Activated naive CD4-positive, alpha-beta T cell treated with anti-CD3 and anti-CD28 coated beads for 36 hours (primary cell): Measurements from ENCODE around the gene CSN3. TPM values are rescaled to one million over a fixed set of nuclear protein-coding genes. Genes with fewer than 3 reads are reported as not detected.

Experiments used
- CTCF ChIA-PET: fragments of 350-600 bp; sonication (Branson Sonifier 250); formaldehyde crosslinking; loops from one replicate; lab custom pipeline; 2021; ENCODE audit warnings: antibody characterized with exemption; lab: Charles Lee
- DNase-seq: peaks from one replicate; pipeline ENCODE4 v3.0.0-alpha.2; 2020
- H3K27ac Mint-ChIP-seq: one replicate; pipeline ENCODE4 v1.8.0; 2021; ENCODE audit warnings: mild to moderate bottlenecking, mixed read lengths
- H3K27me3 Mint-ChIP-seq: one replicate; pipeline ENCODE4 v1.8.0; 2021; ENCODE audit warnings: low read depth, mixed read lengths
- H3K36me3 Mint-ChIP-seq: one replicate; pipeline ENCODE4 v1.8.0; 2021; ENCODE audit warnings: low read depth, mixed read lengths
- H3K4me1 Mint-ChIP-seq: one replicate; pipeline ENCODE4 v1.8.0; 2021; ENCODE audit warnings: low read depth, mixed read lengths
- H3K4me3 Mint-ChIP-seq: one replicate; pipeline ENCODE4 v1.8.0; 2021; ENCODE audit warnings: mild to moderate bottlenecking, moderate library complexity, mixed read lengths
- H3K9me3 Mint-ChIP-seq: one replicate; pipeline ENCODE4 v1.8.0; 2021; ENCODE audit warnings: mixed read lengths
- intact Hi-C: fragments of 100-400 bp; cut with micrococcal nuclease; formaldehyde crosslinking; loops from one replicate; pipeline ENCODE4 v1.15.1; 2023
- total RNA-seq, 2 experiments: library from RNA; stranded (reverse); gene quantifications; one replicate each; pipeline ENCODE4 v1.2.3, GENCODE V29; 2021

The CSN3 gene
- total RNA-seq, 2 experiments from 2014 or later, result not detected

GRCh38 chr4:70239131-70239883, 3.1 kb upstream of the CSN3 start:
- Mint-ChIP-seq H3K27me3 (no peaks in the 10 kb centered on the region), H3K27ac (no peak overlapping the region), H3K4me3 (no peak overlapping the region), H3K9me3 (no peaks in the 10 kb centered on the region), H3K36me3 (no peaks in the 10 kb centered on the region), H3K4me1 (no peaks in the 10 kb centered on the region)
- intact Hi-C loops, result no loop called here
- DNase-seq, result no peak
- CTCF ChIA-PET, result interaction anchor here (0.7 kb wide), 1 partner anchor 51 kb away, joined by 3 read pairs; no protein-coding TSS in a partner anchor

DNA sequence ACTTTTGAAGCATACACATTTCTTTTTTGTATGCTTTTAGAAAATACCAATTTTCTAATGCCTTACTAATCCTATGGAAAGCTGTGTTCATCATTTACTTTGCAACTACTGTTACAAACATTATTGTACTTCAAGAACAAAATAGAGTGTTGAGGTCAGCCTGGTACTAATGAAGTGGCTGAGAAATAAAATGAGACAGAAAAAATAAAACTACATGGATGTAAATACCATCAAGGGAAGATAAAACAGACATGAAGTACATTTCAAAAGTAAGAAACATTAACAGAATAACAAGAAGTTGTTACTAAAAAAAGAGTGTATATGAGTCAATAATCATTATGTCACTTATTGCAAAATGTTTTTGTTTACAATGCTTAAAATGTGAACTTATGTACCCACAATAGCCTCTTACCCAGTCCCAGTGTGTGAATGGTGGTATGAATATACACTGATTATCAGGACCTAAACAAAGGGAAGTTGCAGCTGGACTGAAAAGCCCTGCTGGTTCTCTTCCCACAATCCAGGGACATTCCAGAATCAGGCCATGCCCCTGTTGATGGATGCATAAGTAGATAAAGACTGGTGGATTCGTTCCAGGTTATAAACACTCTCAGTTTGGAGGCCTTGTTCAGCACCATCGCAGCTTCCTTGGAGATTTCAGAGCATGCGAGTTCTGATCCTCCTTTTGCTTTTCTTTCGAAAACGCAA, 2.4 kb upstream of the CSN3 start:
- intact Hi-C loops, result no loop called here
- H3K27me3 Mint-ChIP-seq, result no peaks in the 10 kb centered on the region
- H3K4me3 Mint-ChIP-seq, result no peak overlapping the region
- H3K27ac Mint-ChIP-seq, result no peak overlapping the region
- H3K9me3 Mint-ChIP-seq, result no peaks in the 10 kb centered on the region
- DNase-seq, result no peak
- no peaks in the 10 kb centered on the region for H3K36me3 Mint-ChIP-seq
- H3K4me1 Mint-ChIP-seq, result no peaks in the 10 kb centered on the region
- CTCF ChIA-PET, result interaction anchor here (0.7 kb wide), 1 partner anchor 50 kb away, joined by 3 read pairs; no protein-coding TSS in a partner anchor

- intact Hi-C loops, result no loop called here
- no peaks in the 10 kb centered on the region for H3K36me3 Mint-ChIP-seq
- H3K27ac Mint-ChIP-seq, result no peak overlapping the region
- H3K27me3 Mint-ChIP-seq, result no peaks in the 10 kb centered on the region
- DNase-seq, result no peak
- H3K4me3 Mint-ChIP-seq, result no peak overlapping the region
- CTCF ChIA-PET, result no interaction called here
- no peaks in the 10 kb centered on the region for H3K4me1 Mint-ChIP-seq
- H3K9me3 Mint-ChIP-seq, result no peaks in the 10 kb centered on the region
Observed at GRCh38 chr4:70243091-70243490, 694 bp downstream of the CSN3 start.

DNA sequence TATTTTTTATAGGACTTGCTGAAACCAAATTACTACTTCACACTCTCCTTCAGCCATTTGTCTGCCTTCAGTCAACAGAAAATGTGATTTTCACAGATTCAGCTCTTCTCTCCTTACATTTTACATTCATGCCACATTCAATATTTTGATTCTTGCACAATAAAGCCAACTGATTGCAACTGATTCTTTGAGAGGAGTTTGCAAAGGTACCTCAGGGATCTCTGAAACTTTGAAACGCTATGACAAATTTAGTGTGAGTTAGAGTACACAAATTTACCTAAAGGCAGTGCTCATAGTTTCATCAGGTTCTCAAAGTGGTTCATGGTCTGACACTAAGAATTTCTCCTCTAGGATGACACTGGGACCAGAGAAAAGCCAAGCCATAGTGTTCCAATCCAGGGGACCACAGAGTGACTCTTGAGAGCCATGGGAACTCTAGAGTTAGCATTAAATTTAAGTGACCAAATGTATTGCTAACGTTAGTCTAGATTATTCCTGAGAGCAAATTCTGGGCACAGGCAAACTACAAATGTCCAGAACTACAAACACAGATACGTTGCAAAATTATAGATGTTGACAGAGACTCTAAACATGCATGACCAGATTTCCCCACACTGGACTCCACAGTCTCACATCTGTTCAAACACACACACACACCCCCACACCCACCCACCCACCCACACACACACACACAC, 9.0 kb downstream of the CSN3 start:
- H3K4me1 Mint-ChIP-seq, result no peaks in the 10 kb centered on the region
- CTCF ChIA-PET, result no interaction called here
- intact Hi-C loops, result loop anchor here (10.0 kb wide), 1 partner anchor 253 kb away; no protein-coding TSS in a partner anchor
- H3K27ac Mint-ChIP-seq, result no peak overlapping the region
- H3K36me3 Mint-ChIP-seq, result no peaks in the 10 kb centered on the region
- no peak for DNase-seq
- no peaks in the 10 kb centered on the region for H3K27me3 Mint-ChIP-seq
- H3K4me3 Mint-ChIP-seq, result no peak overlapping the region
- H3K9me3 Mint-ChIP-seq, result no peaks in the 10 kb centered on the region

DNA sequence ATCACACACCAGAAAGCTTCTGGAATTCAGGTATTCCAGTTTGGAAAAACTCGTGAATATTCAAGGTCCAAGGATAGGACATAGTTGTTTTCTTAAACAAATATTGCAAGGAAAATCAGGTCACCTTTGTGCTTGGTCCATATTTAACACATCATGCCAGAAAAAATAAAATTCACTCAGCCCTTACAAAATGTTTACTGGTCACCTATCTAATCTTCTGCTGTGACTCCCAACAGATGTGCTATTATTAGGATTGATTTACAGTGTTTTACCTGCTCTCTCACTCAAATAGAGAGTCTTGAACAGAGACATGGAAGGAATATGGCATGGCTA, 9.5 kb downstream of the CSN3 start:
- Mint-ChIP-seq H3K27me3 (no peaks in the 10 kb centered on the region), H3K4me1 (no peaks in the 10 kb centered on the region), H3K4me3 (no peak overlapping the region), H3K27ac (no peak overlapping the region), H3K36me3 (no peaks in the 10 kb centered on the region), H3K9me3 (no peaks in the 10 kb centered on the region)
- CTCF ChIA-PET, result no interaction called here
- no peak for DNase-seq
- intact Hi-C loops, result loop anchor here (10.0 kb wide), 1 partner anchor 253 kb away; no protein-coding TSS in a partner anchor

DNA sequence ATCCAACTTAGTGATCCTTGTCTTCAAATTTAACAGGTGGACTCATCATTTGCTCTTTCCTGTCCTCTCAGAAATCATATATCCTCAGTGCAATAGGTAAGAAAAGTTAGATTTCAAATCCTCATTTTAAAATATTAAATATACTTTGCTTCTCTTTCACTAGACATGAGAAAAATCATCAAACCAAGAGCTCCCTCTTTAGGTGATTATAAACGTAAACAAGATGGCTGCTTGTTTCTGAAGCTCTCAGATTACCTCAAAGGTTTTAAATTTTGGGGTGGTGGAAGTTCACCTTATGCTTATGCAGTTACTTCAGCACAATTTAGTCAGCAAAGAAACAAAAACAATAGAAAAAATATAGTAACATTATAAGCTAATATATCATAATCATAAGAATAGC, 27.3 kb downstream of the CSN3 start:
- no peak for DNase-seq
- Mint-ChIP-seq H3K36me3 (no peaks in the 10 kb centered on the region), H3K4me3 (no peak overlapping the region), H3K27ac (no peak overlapping the region), H3K27me3 (no peaks in the 10 kb centered on the region), H3K9me3 (no peaks in the 10 kb centered on the region), H3K4me1 (no peaks in the 10 kb centered on the region)
- intact Hi-C loops, result no loop called here
- CTCF ChIA-PET, result interaction anchor here (1.0 kb wide), 1 partner anchor 9 kb away, joined by 3 read pairs; no protein-coding TSS in a partner anchor

GRCh38 chr4:70277121-70277520, 34.7 kb downstream of the CSN3 start:
- CTCF ChIA-PET, result no interaction called here
- Mint-ChIP-seq H3K4me3 (no peak overlapping the region), H3K36me3 (no peaks in the 10 kb centered on the region), H3K9me3 (no peaks in the 10 kb centered on the region), H3K27ac (no peak overlapping the region), H3K27me3 (no peaks in the 10 kb centered on the region), H3K4me1 (no peaks in the 10 kb centered on the region)
- no peak for DNase-seq
- intact Hi-C loops, result no loop called here

GRCh38 chr4:70280567-70280966, 38.2 kb downstream of the CSN3 start:
- H3K9me3 Mint-ChIP-seq, result peaks cover 3% of the 10 kb centered on the region
- no peaks in the 10 kb centered on the region for H3K4me1 Mint-ChIP-seq
- H3K27me3 Mint-ChIP-seq, result no peaks in the 10 kb centered on the region
- no peak overlapping the region for H3K27ac Mint-ChIP-seq
- no peaks in the 10 kb centered on the region for H3K36me3 Mint-ChIP-seq
- intact Hi-C loops, result no loop called here
- CTCF ChIA-PET, result no interaction called here
- H3K4me3 Mint-ChIP-seq, result no peak overlapping the region
- no peak for DNase-seq

DNA sequence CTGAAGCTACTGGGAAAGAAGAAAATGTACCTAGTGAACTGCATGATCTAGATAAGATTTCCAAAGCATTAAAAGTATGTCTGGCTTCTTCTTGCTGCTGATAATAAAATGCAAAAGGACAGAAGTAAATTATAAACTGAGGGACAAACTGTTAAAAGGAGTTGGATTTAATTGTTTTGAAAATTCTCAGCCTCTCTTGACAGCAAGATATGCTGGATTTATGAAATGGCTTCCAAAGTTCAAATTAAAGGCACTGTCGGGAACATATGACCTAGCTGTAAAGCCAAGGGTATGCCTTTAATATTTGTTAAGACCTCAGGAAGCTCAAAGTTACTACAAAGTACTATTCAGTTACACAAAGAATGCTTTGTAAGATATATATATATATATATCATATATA, 46.3 kb downstream of the CSN3 start:
- Mint-ChIP-seq H3K36me3 (no peaks in the 10 kb centered on the region), H3K9me3 (peaks cover 9% of the 10 kb centered on the region), H3K4me1 (no peaks in the 10 kb centered on the region), H3K4me3 (no peak overlapping the region), H3K27me3 (no peaks in the 10 kb centered on the region), H3K27ac (no peak overlapping the region)
- intact Hi-C loops, result no loop called here
- CTCF ChIA-PET, result no interaction called here
- no peak for DNase-seq

GRCh38 chr4:70291341-70291740, 48.9 kb downstream of the CSN3 start:
- Mint-ChIP-seq H3K4me1 (no peaks in the 10 kb centered on the region), H3K27ac (no peak overlapping the region), H3K27me3 (no peaks in the 10 kb centered on the region), H3K9me3 (peaks cover 6% of the 10 kb centered on the region), H3K36me3 (no peaks in the 10 kb centered on the region), H3K4me3 (no peak overlapping the region)
- no peak for DNase-seq
- intact Hi-C loops, result no loop called here
- CTCF ChIA-PET, result no interaction called here

- Mint-ChIP-seq H3K9me3 (no peaks in the 10 kb centered on the region), H3K27me3 (no peaks in the 10 kb centered on the region), H3K27ac (no peak overlapping the region), H3K36me3 (no peaks in the 10 kb centered on the region), H3K4me1 (no peaks in the 10 kb centered on the region), H3K4me3 (no peak overlapping the region)
- no peak for DNase-seq
- CTCF ChIA-PET, result no interaction called here
- intact Hi-C loops, result no loop called here
Observed at GRCh38 chr4:70297576-70297975, 55.2 kb downstream of the CSN3 start.

- Mint-ChIP-seq H3K4me3 (no peak overlapping the region), H3K36me3 (no peaks in the 10 kb centered on the region), H3K27ac (no peak overlapping the region), H3K9me3 (no peaks in the 10 kb centered on the region), H3K4me1 (no peaks in the 10 kb centered on the region), H3K27me3 (no peaks in the 10 kb centered on the region)
- intact Hi-C loops, result no loop called here
- CTCF ChIA-PET, result no interaction called here
- no peak for DNase-seq
Observed at GRCh38 chr4:70298051-70298450, 55.7 kb downstream of the CSN3 start.
